ENCODE results near the gene TLE4. TPM values are rescaled to one million over a fixed set of nuclear protein-coding genes. Genes with fewer than 3 reads are reported as not detected.

TLE4 gene
- total RNA-seq, 1 experiment from 2014 or later = 0.97 TPM

DNA sequence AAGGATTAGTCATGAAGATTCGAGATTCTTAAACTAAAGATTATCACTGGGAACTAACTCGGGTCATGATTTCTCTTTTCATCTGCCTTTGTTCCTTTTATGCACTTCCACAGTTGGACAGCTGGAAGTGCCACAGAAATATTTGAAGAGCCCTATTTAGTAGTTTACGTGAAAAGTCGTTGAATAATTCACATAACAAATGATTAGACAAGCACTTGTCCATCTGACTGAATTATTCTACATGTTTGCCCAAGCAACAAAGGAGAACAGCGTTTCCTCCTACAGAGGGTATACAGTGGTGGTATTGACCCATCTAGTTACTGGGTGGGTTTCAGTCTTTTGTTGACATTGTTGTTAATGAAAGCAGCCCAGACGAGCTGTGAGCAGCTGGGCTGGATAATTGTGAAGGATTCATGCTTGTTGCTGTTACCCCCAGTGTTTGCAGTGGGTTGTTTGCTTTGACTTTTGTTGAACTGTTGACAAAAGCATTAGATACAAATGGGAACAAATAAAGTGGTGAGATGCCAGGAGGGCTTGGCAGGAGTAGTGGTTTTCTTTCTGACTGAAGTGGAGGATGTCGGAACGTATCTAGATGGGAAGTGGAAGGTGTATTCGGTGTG is 96.2 kb downstream of the TLE4 start:
- intact Hi-C loops (cut with micrococcal nuclease; ENCODE audit: unreplicated experiment) = no loop called here
- Mint-ChIP-seq H3K27ac (ENCODE audit: unreplicated experiment) (no peak overlapping the region), H3K4me3 (ENCODE audit: low read depth, unreplicated experiment) (no peak overlapping the region), H3K9me3 (ENCODE audit: low read depth, unreplicated experiment) (peaks cover 6% of the 10 kb centered on the region), H3K36me3 (ENCODE audit: insufficient read depth, unreplicated experiment) (no peaks in the 10 kb centered on the region), H3K27me3 (ENCODE audit: unreplicated experiment) (no peaks in the 10 kb centered on the region), H3K4me1 (ENCODE audit: low read depth, unreplicated experiment) (no peaks in the 10 kb centered on the region)
- no peak for DNase-seq
- TF ChIP-seq, protein P1, sequence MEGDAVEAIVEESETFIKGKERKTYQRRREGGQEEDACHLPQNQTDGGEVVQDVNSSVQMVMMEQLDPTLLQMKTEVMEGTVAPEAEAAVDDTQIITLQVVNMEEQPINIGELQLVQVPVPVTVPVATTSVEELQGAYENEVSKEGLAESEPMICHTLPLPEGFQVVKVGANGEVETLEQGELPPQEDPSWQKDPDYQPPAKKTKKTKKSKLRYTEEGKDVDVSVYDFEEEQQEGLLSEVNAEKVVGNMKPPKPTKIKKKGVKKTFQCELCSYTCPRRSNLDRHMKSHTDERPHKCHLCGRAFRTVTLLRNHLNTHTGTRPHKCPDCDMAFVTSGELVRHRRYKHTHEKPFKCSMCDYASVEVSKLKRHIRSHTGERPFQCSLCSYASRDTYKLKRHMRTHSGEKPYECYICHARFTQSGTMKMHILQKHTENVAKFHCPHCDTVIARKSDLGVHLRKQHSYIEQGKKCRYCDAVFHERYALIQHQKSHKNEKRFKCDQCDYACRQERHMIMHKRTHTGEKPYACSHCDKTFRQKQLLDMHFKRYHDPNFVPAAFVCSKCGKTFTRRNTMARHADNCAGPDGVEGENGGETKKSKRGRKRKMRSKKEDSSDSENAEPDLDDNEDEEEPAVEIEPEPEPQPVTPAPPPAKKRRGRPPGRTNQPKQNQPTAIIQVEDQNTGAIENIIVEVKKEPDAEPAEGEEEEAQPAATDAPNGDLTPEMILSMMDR (IDR thresholded peaks at IDR 0.05; ENCODE audit: unreplicated experiment) = no peak
- BruUV-seq (replicated peaks) = no TSS peak
- CTCF ChIA-PET = no interaction called here

DNA sequence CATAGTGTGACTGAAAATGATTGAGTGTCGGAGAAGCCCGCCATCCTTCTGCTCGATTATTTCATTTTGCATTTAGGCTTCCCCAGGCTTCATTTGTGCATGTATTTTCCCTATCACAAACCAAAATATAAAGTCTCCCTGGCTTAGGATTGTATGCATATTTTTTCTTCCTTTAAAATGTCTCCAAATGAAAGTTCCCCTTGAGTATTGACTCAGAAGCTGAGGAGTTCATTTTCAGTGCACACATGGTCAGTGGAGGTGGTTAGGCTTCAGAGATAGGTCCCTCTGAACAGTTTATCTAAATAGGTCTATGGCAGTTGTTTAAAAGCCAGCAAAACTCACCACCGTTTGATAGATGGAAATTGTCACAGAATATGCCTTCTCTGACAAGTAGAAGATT is 97.2 kb downstream of the TLE4 start:
- H3K27ac Mint-ChIP-seq (ENCODE audit: unreplicated experiment) = no peak overlapping the region
- H3K36me3 Mint-ChIP-seq (ENCODE audit: insufficient read depth, unreplicated experiment) = no peaks in the 10 kb centered on the region
- intact Hi-C loops (cut with micrococcal nuclease; ENCODE audit: unreplicated experiment) = no loop called here
- no peaks in the 10 kb centered on the region for H3K4me1 Mint-ChIP-seq (ENCODE audit: low read depth, unreplicated experiment)
- CTCF ChIA-PET = no interaction called here
- no peak for DNase-seq
- no TSS peak for BruUV-seq (replicated peaks)
- TF ChIP-seq, protein P1 (IDR thresholded peaks at IDR 0.05; ENCODE audit: unreplicated experiment) = no peak
- no peaks in the 10 kb centered on the region for H3K27me3 Mint-ChIP-seq (ENCODE audit: unreplicated experiment)
- no peak overlapping the region for H3K4me3 Mint-ChIP-seq (ENCODE audit: low read depth, unreplicated experiment)
- H3K9me3 Mint-ChIP-seq (ENCODE audit: low read depth, unreplicated experiment) = peaks cover 8% of the 10 kb centered on the region

DNA sequence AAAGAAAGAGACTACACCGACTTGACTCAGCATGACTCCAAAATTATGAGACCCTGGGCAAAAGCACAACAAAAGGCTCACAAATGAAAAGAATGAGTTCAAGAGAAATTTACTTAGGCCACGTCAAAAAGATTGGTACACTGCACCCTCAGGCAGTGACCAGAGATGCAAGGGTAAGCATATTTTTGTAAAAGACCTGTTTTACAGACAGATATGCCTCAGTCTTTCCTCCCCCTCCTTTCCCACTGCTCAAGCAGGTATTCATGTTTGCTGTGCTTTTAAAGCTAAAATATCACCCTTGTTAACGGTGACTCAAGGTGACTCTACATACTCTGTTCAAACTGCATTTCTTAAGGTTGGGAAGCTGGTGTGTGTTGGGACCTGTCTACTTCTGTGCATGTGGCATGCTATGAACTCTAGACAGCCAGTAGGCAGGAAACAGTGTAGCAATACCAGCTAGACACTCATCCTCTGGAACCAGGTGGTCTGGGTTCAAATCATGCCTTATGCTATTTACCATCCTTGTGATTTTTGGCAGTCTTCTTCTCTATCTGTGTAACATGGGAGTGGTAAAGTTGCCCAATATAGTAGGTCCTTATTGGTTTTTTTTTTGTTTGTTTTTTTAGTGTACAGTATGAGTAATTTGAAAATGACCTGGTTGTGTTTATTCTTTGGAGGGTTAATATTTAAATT is 98.7 kb downstream of the TLE4 start:
- BruUV-seq (replicated peaks) = no TSS peak
- H3K4me1 Mint-ChIP-seq (ENCODE audit: low read depth, unreplicated experiment) = no peaks in the 10 kb centered on the region
- no peak overlapping the region for H3K27ac Mint-ChIP-seq (ENCODE audit: unreplicated experiment)
- no peaks in the 10 kb centered on the region for H3K36me3 Mint-ChIP-seq (ENCODE audit: insufficient read depth, unreplicated experiment)
- no peak overlapping the region for H3K4me3 Mint-ChIP-seq (ENCODE audit: low read depth, unreplicated experiment)
- H3K27me3 Mint-ChIP-seq (ENCODE audit: unreplicated experiment) = no peaks in the 10 kb centered on the region
- CTCF ChIA-PET = no interaction called here
- H3K9me3 Mint-ChIP-seq (ENCODE audit: low read depth, unreplicated experiment) = peaks cover 5% of the 10 kb centered on the region
- intact Hi-C loops (cut with micrococcal nuclease; ENCODE audit: unreplicated experiment) = no loop called here
- DNase-seq = no peak
- TF ChIP-seq, protein P1 (IDR thresholded peaks at IDR 0.05; ENCODE audit: unreplicated experiment) = no peak

DNA sequence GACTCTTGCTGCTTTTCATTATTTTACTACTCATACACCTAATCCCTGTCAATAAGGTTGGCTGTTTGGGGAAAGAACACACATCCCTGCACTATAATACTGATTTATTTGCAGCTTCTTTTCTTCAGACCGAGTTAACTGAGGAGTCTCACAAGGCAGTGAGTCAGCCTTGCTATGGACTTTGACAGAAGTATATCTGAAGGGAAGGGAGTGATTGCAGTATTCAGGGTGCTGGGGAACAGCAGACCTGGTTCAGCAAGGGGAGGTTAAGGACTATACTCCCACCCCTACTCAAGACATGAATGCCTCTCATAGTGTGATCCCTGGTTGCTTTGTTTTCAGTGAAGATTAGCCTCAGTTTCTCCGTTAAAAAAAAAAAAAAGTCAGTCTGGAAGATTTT is 99.8 kb downstream of the TLE4 start:
- TF ChIP-seq, protein P1 (IDR thresholded peaks at IDR 0.05; ENCODE audit: unreplicated experiment) = no peak
- Mint-ChIP-seq H3K27ac (ENCODE audit: unreplicated experiment) (no peak overlapping the region), H3K27me3 (ENCODE audit: unreplicated experiment) (no peaks in the 10 kb centered on the region), H3K36me3 (ENCODE audit: insufficient read depth, unreplicated experiment) (no peaks in the 10 kb centered on the region), H3K4me1 (ENCODE audit: low read depth, unreplicated experiment) (no peaks in the 10 kb centered on the region), H3K9me3 (ENCODE audit: low read depth, unreplicated experiment) (peaks cover 5% of the 10 kb centered on the region), H3K4me3 (ENCODE audit: low read depth, unreplicated experiment) (no peak overlapping the region)
- no TSS peak for BruUV-seq (replicated peaks)
- intact Hi-C loops (cut with micrococcal nuclease; ENCODE audit: unreplicated experiment) = no loop called here
- no peak for DNase-seq
- CTCF ChIA-PET = no interaction called here
